Smooth muscle cell (in vitro differentiated cells): ENCODE results near the gene CIDEC. TPM values are rescaled to one million over a fixed set of nuclear protein-coding genes. Genes with fewer than 3 reads are reported as not detected.

Experiments
- DNase-seq: peaks from one replicate; lab custom pipeline; 2025; ENCODE audit not compliant: unreplicated experiment; lab: John Stamatoyannopoulos, UW
- H2AFZ ChIP-seq: fragments of 200-600 bp; sonication (generic); 2 replicates; pipeline ENCODE4 v1.6.0; 2016; ENCODE audit warnings: antibody characterized with exemption, low read depth, mild to moderate bottlenecking
- H3F3A ChIP-seq: fragments of 200-600 bp; sonication (generic); 2 replicates; pipeline ENCODE4 v1.6.0; 2017; ENCODE audit warnings: antibody characterized with exemption, low read depth
- H3K27ac ChIP-seq: fragments of 200-600 bp; sonication (generic); 2 replicates; pipeline ENCODE4 v1.5.1; 2016; ENCODE audit warnings: low read depth, mild to moderate bottlenecking
- H3K27me3 ChIP-seq: fragments of 200-600 bp; sonication (generic); 2 replicates; pipeline ENCODE4 v1.6.1; 2016; ENCODE audit warnings: low read depth, mild to moderate bottlenecking
- H3K36me3 ChIP-seq: fragments of 200-600 bp; sonication (generic); 2 replicates; pipeline ENCODE4 v1.5.1; 2016; ENCODE audit warnings: low read depth
- H3K4me1 ChIP-seq: fragments of 200-600 bp; sonication (generic); 2 replicates; pipeline ENCODE4 v1.5.1; 2016; ENCODE audit warnings: low read depth
- H3K4me2 ChIP-seq: fragments of 200-600 bp; sonication (generic); 2 replicates; pipeline ENCODE4 v1.6.0; 2016; ENCODE audit warnings: mild to moderate bottlenecking
- H3K4me3 ChIP-seq: fragments of 200-600 bp; sonication (generic); 2 replicates; pipeline ENCODE4 v1.5.1; 2016; ENCODE audit warnings: mild to moderate bottlenecking
- H3K79me2 ChIP-seq: fragments of 200-600 bp; sonication (generic); 2 replicates; pipeline ENCODE4 v1.6.0; 2016; ENCODE audit warnings: low read depth, mild to moderate bottlenecking
- H3K9ac ChIP-seq: fragments of 200-600 bp; sonication (generic); 2 replicates; pipeline ENCODE4 v1.6.0; 2016; ENCODE audit warnings: low read depth
- H3K9me3 ChIP-seq: fragments of 200-600 bp; sonication (generic); replicated peaks from 2 replicates; pipeline ENCODE4 v1.5.1; 2016; ENCODE audit warnings: low read depth
- H4K20me1 ChIP-seq: fragments of 200-600 bp; sonication (generic); 2 replicates; pipeline ENCODE4 v1.6.0; 2016; ENCODE audit warnings: low read depth
- WGBS: methylation state at CpG from one replicate; pipeline ENCODE4 v1.1.7; 2016; ENCODE audit warnings: low lambda C conversion rate; 5-methylcytosine and 5-hydroxymethylcytosine counted together
- polyA plus RNA-seq: library from polyadenylated mRNA; unstranded; fragments of >200 nt; fragmentation: Nextera tagmentation; extraction: Ambion mirVana; gene quantifications from 2 replicates; pipeline ENCODE4 v1.2.1, GENCODE V29; 2016
- total RNA-seq: library from RNA; depleted of rRNA; stranded (reverse); fragments of >200 nt; gene quantifications from 2 replicates; pipeline ENCODE4 v1.2.3, GENCODE V29; 2014
- TF ChIP-seq, protein P1 (sequence below): fragments of 200-600 bp; sonication (generic); IDR thresholded peaks from 2 replicates; pipeline ENCODE4 v1.5.1; 2017; ENCODE audit warnings: borderline replicate concordance, mild to moderate bottlenecking, antibody characterized with exemption; ENCODE audit not compliant: insufficient read depth, poor library complexity, severe bottlenecking

The CIDEC gene
- total and polyA plus RNA-seq, 2 experiments from 2014 or later = not detected

- H4K20me1 ChIP-seq = no peaks in the 10 kb centered on the region
- no peaks in the 10 kb centered on the region for H3K4me1 ChIP-seq
- no peaks in the 10 kb centered on the region for H3K36me3 ChIP-seq
- no peaks in the 10 kb centered on the region for H3K27me3 ChIP-seq
- H3K4me2 ChIP-seq = no peak overlapping the region
- TF ChIP-seq, protein P1, sequence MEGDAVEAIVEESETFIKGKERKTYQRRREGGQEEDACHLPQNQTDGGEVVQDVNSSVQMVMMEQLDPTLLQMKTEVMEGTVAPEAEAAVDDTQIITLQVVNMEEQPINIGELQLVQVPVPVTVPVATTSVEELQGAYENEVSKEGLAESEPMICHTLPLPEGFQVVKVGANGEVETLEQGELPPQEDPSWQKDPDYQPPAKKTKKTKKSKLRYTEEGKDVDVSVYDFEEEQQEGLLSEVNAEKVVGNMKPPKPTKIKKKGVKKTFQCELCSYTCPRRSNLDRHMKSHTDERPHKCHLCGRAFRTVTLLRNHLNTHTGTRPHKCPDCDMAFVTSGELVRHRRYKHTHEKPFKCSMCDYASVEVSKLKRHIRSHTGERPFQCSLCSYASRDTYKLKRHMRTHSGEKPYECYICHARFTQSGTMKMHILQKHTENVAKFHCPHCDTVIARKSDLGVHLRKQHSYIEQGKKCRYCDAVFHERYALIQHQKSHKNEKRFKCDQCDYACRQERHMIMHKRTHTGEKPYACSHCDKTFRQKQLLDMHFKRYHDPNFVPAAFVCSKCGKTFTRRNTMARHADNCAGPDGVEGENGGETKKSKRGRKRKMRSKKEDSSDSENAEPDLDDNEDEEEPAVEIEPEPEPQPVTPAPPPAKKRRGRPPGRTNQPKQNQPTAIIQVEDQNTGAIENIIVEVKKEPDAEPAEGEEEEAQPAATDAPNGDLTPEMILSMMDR = no peak
- H3K27ac ChIP-seq = no peak overlapping the region
- H3F3A ChIP-seq = no peaks in the 10 kb centered on the region
- no peaks in the 10 kb centered on the region for H3K9me3 ChIP-seq
- 84% methylated on average over 8 of the region's 8 CpGs for WGBS
- DNase-seq = no peak
- no peak overlapping the region for H3K4me3 ChIP-seq
- H3K9ac ChIP-seq = no peak overlapping the region
- peaks cover 2% of the 10 kb centered on the region for H3K79me2 ChIP-seq
- H2AFZ ChIP-seq = no peak overlapping the region
Observed at GRCh38 chr3:9841015-9841414, 39.0 kb downstream of the CIDEC start.

GRCh38 chr3:9838856-9839255 is 41.2 kb downstream of the CIDEC start:
- H3F3A ChIP-seq = no peaks in the 10 kb centered on the region
- no peak overlapping the region for H3K27ac ChIP-seq
- H3K27me3 ChIP-seq = no peaks in the 10 kb centered on the region
- H3K36me3 ChIP-seq = no peaks in the 10 kb centered on the region
- H3K9ac ChIP-seq = no peak overlapping the region
- peaks cover 2% of the 10 kb centered on the region for H3K79me2 ChIP-seq
- H3K4me3 ChIP-seq = no peak overlapping the region
- TF ChIP-seq, protein P1 = no peak
- 96% methylated on average over 4 of the region's 4 CpGs for WGBS
- H3K4me2 ChIP-seq = no peak overlapping the region
- H2AFZ ChIP-seq = no peak overlapping the region
- no peak for DNase-seq
- no peaks in the 10 kb centered on the region for H3K4me1 ChIP-seq
- no peaks in the 10 kb centered on the region for H3K9me3 ChIP-seq
- H4K20me1 ChIP-seq = no peaks in the 10 kb centered on the region

DNA sequence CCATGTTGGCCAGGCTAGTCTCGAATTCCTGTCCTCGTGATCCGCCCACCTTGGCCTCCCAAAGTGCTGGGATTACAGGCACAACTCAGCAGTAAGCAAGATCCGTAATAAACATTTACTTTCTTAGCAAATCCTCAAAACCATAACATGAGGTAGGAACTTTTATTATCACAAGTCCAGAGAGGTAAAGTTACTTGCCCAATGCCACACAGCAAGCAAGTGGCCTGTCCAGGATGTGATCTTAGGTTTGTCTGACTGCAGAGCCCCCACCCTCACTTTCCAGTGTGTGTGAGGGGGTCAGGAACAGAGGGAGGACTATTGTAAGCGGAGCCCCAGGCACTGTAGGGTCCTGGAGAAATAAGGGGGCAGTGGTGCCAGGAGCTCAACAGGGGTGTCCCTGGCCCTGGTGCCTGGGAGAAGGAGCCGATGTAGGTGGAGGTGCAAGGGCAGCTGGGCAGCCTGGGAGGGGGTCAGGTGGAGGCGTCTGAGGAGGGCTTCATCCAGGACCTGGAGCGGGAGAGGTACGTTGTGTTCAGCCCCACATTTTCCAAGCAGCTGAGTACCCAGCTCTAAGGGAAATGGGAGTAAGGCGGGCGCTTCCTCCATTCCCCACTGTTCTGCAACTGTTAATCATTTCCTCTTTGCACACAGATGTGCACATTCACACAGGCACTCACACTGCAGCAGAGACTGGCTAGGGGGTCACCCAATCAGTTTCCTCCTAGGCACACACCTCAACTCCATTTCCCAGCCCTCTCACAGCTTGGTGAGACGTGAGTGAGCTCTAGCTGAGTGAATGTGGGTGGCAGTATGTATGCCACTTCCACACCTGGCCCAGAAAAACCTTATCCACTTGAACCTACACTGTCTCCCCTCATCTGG is 42.1 kb downstream of the CIDEC start:
- no peak for DNase-seq
- H3K27me3 ChIP-seq = no peaks in the 10 kb centered on the region
- no peak overlapping the region for H3K4me2 ChIP-seq
- H3K4me1 ChIP-seq = no peaks in the 10 kb centered on the region
- peaks cover 2% of the 10 kb centered on the region for H3K79me2 ChIP-seq
- 94% methylated on average over 12 of the region's 12 CpGs for WGBS
- H3K9me3 ChIP-seq = no peaks in the 10 kb centered on the region
- H4K20me1 ChIP-seq = no peaks in the 10 kb centered on the region
- TF ChIP-seq, protein P1 = no peak
- H3K36me3 ChIP-seq = no peaks in the 10 kb centered on the region
- H3F3A ChIP-seq = no peaks in the 10 kb centered on the region
- no peak overlapping the region for H3K9ac ChIP-seq
- H3K27ac ChIP-seq = no peak overlapping the region
- H2AFZ ChIP-seq = no peak overlapping the region
- no peak overlapping the region for H3K4me3 ChIP-seq
